ENCODE data around the gene FUT6. TPM values are rescaled to one million over a fixed set of nuclear protein-coding genes. Genes with fewer than 3 reads are reported as not detected.

Gene FUT6
- total and polyA plus RNA-seq, 2 donors from 2014 or later, result 13.0 to 58.4 TPM

- no peaks in the 10 kb centered on the region for H3K9me3 ChIP-seq (ENCODE audit: control insufficient read depth in 2 of 3, insufficient read depth in 1 of 3, low read length in 3 of 3)
- FAIRE-seq (no peak), DNase-seq (no peak)
- intact Hi-C loops (cut with DNase I), result no loop called here
- H3K9ac ChIP-seq (ENCODE audit: low read length in 3 of 3), result no peak overlapping the region
- H3K27ac ChIP-seq (ENCODE audit: low read depth in 2 of 2, low read length in 2 of 2), result no peak overlapping the region
- H3K4me3 ChIP-seq (ENCODE audit: low read length in 3 of 3), result no peak overlapping the region
- H3K36me3 ChIP-seq (ENCODE audit: control insufficient read depth in 2 of 3, insufficient read depth in 3 of 3, low read length in 3 of 3), result peaks cover 0 to 27% (median 23%) of the 10 kb centered on the region in 3 donors
- no peaks in the 10 kb centered on the region for H3K27me3 ChIP-seq (ENCODE audit: control insufficient read depth, insufficient read depth, low read length)
- no peak for TF ChIP-seq CTCF (IDR thresholded peaks at IDR 0.05; ENCODE audit: borderline replicate concordance, extremely low read depth, insufficient read depth)
- H3K4me1 ChIP-seq (ENCODE audit: control insufficient read depth in 2 of 3, insufficient read depth in 2 of 3, low read depth in 1 of 3, low read length in 3 of 3), result peaks cover 0 to 8% (median 6%) of the 10 kb centered on the region in 3 donors
These were observed 51.1 kb downstream of the FUT6 start for GRCh38 chr19:5788422-5788821.

GRCh38 chr19:5787409-5788182 is 51.9 kb downstream of the FUT6 start:
- FAIRE-seq (no peak), DNase-seq (no peak)
- peaks cover 0 to 8% (median 6%) of the 10 kb centered on the region in 3 donors for H3K4me1 ChIP-seq (ENCODE audit: control insufficient read depth in 2 of 3, insufficient read depth in 2 of 3, low read depth in 1 of 3, low read length in 3 of 3)
- no peak overlapping the region for H3K4me3 ChIP-seq (ENCODE audit: low read length in 3 of 3)
- H3K27ac ChIP-seq (ENCODE audit: low read depth in 2 of 2, low read length in 2 of 2), result no peak overlapping the region
- intact Hi-C loops (cut with DNase I), result no loop called here
- no peak for TF ChIP-seq CTCF (IDR thresholded peaks at IDR 0.05; ENCODE audit: borderline replicate concordance, extremely low read depth, insufficient read depth)
- no peak overlapping the region for H3K9ac ChIP-seq (ENCODE audit: low read length in 3 of 3)
- H3K27me3 ChIP-seq (ENCODE audit: control insufficient read depth, insufficient read depth, low read length), result no peaks in the 10 kb centered on the region
- peaks cover 0 to 27% (median 23%) of the 10 kb centered on the region in 3 donors for H3K36me3 ChIP-seq (ENCODE audit: control insufficient read depth in 2 of 3, insufficient read depth in 3 of 3, low read length in 3 of 3)
- no peaks in the 10 kb centered on the region for H3K9me3 ChIP-seq (ENCODE audit: control insufficient read depth in 2 of 3, insufficient read depth in 1 of 3, low read length in 3 of 3)

- intact Hi-C loops (cut with DNase I), result no loop called here
- H3K4me1 ChIP-seq (ENCODE audit: control insufficient read depth in 2 of 3, insufficient read depth in 2 of 3, low read depth in 1 of 3, low read length in 3 of 3), result peaks cover 0 to 8% (median 6%) of the 10 kb centered on the region in 3 donors
- no peaks in the 10 kb centered on the region for H3K27me3 ChIP-seq (ENCODE audit: control insufficient read depth, insufficient read depth, low read length)
- H3K27ac ChIP-seq (ENCODE audit: low read depth in 2 of 2, low read length in 2 of 2), result no peak overlapping the region
- peaks cover 0 to 27% (median 23%) of the 10 kb centered on the region in 3 donors for H3K36me3 ChIP-seq (ENCODE audit: control insufficient read depth in 2 of 3, insufficient read depth in 3 of 3, low read length in 3 of 3)
- H3K9me3 ChIP-seq (ENCODE audit: control insufficient read depth in 2 of 3, insufficient read depth in 1 of 3, low read length in 3 of 3), result no peaks in the 10 kb centered on the region
- DNase-seq (no peak), FAIRE-seq (no peak)
- no peak overlapping the region for H3K9ac ChIP-seq (ENCODE audit: low read length in 3 of 3)
- no peak overlapping the region for H3K4me3 ChIP-seq (ENCODE audit: low read length in 3 of 3)
- TF ChIP-seq CTCF (IDR thresholded peaks at IDR 0.05; ENCODE audit: borderline replicate concordance, extremely low read depth, insufficient read depth), result no peak
These were observed 52.7 kb downstream of the FUT6 start for GRCh38 chr19:5786593-5787408.
